Vagina (tissue), 2 donors: ENCODE data around the gene CD36. TPM values are rescaled to one million over a fixed set of nuclear protein-coding genes. Genes with fewer than 3 reads are reported as not detected.
A peak's percentile ranks its signal among the peaks of the same experiment; 100 is the strongest.

Experiments used
- DNase-seq, 2 donors: peaks; one replicate each; pipeline ENCODE4 v3.0.0-alpha.2; 2017; ENCODE audit errors: extremely low spot score in 2 of 2
- H3K27ac ChIP-seq: fragments of 200-600 bp; sonication (generic); one replicate; pipeline ENCODE4 v1.5.1; 2019
- H3K27me3 ChIP-seq: fragments of 200-600 bp; sonication (generic); one replicate; pipeline ENCODE4 v1.5.1; 2019
- H3K36me3 ChIP-seq, 2 donors: fragments of 200-600 bp; sonication (generic); one replicate each; pipeline ENCODE4 v1.5.1; 2017 to 2019
- H3K4me1 ChIP-seq: fragments of 200-600 bp; sonication (generic); one replicate; pipeline ENCODE4 v1.5.1; 2019
- H3K4me3 ChIP-seq, 2 donors: fragments of 200-600 bp; sonication (generic); 1 replicate in 1 of 2; 2 replicates in 1 of 2; pipeline ENCODE4 v1.5.1; 2016 to 2019
- H3K9me3 ChIP-seq: fragments of 200-600 bp; sonication (generic); one replicate; pipeline ENCODE4 v1.5.1; 2019
- POLR2A ChIP-seq, 2 donors: fragments of 450-650 bp; IDR thresholded peaks; one replicate each; pipeline ENCODE4 v1.6.1; 2017; ENCODE audit warnings: antibody characterized with exemption in 2 of 2, mild to moderate bottlenecking in 2 of 2, moderate library complexity in 2 of 2
- POLR2AphosphoS5 ChIP-seq, 2 donors: sonication (generic); formaldehyde crosslinking; IDR thresholded peaks; one replicate each; pipeline ENCODE4 v1.9.0; 2017; ENCODE audit warnings: antibody characterized with exemption in 2 of 2, mild to moderate bottlenecking in 2 of 2, low read depth in 1 of 2; ENCODE audit not compliant: insufficient read depth in 1 of 2
- intact Hi-C: fragments of 100-400 bp; cut with DNase I; formaldehyde crosslinking; loops from one replicate; pipeline ENCODE4 v1.15.1; 2023
- total RNA-seq: library from RNA; depleted of rRNA; stranded (reverse); fragments of >200 nt; gene quantifications from one replicate; pipeline ENCODE4 v1.2.3, GENCODE V29; 2016
- TF ChIP-seq, protein P1 (sequence below), 3 experiments: fragments of 450-650 bp in 2 of 3; fragments of 200-600 bp in 1 of 3; sonication (generic) in 1 of 3; IDR thresholded peaks; one replicate each; pipeline ENCODE4 v1.5.1; 2017 to 2019; ENCODE audit warnings: antibody characterized with exemption in 3 of 3, mild to moderate bottlenecking in 2 of 3, moderate library complexity in 2 of 3

CD36 gene
- total RNA-seq, 1 donor from 2014 or later: 102 TPM

DNA sequence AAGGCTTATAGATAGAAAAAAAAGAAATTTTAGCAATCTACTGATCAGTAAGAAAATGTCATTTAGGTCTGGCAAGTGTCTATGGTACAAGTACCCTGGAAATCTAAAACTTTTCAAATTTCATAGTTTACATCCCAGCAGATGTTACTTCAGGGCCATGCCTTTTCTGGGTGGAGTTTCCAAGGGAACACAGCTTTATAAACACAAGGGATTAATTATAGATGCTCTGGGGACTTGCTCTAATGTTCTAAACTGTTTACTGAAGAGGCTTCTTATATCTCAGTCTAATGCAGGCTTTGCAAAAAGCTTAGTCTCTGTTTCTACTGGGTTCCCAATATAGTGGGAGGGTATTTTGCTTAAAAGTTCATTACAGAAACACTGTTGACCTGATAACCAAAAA lies 3.1 kb downstream of the CD36 start:
- intact Hi-C loops: no loop called here
- no peaks in the 10 kb centered on the region for H3K27me3 ChIP-seq
- no peak overlapping the region for H3K27ac ChIP-seq
- TF ChIP-seq POLR2AphosphoS5 (IDR thresholded peaks at IDR 0.05; ENCODE audit: insufficient read depth in 1 of 2, low read depth in 1 of 2) (no peak), POLR2A (IDR thresholded peaks at IDR 0.05) (no peak)
- TF ChIP-seq, protein P1, sequence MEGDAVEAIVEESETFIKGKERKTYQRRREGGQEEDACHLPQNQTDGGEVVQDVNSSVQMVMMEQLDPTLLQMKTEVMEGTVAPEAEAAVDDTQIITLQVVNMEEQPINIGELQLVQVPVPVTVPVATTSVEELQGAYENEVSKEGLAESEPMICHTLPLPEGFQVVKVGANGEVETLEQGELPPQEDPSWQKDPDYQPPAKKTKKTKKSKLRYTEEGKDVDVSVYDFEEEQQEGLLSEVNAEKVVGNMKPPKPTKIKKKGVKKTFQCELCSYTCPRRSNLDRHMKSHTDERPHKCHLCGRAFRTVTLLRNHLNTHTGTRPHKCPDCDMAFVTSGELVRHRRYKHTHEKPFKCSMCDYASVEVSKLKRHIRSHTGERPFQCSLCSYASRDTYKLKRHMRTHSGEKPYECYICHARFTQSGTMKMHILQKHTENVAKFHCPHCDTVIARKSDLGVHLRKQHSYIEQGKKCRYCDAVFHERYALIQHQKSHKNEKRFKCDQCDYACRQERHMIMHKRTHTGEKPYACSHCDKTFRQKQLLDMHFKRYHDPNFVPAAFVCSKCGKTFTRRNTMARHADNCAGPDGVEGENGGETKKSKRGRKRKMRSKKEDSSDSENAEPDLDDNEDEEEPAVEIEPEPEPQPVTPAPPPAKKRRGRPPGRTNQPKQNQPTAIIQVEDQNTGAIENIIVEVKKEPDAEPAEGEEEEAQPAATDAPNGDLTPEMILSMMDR (IDR thresholded peaks at IDR 0.05): no peak
- H3K4me1 ChIP-seq: no peaks in the 10 kb centered on the region
- no peak for DNase-seq
- no peaks in the 10 kb centered on the region for H3K9me3 ChIP-seq
- H3K36me3 ChIP-seq: no peaks in the 10 kb centered on the region
- no peak overlapping the region for H3K4me3 ChIP-seq

DNA sequence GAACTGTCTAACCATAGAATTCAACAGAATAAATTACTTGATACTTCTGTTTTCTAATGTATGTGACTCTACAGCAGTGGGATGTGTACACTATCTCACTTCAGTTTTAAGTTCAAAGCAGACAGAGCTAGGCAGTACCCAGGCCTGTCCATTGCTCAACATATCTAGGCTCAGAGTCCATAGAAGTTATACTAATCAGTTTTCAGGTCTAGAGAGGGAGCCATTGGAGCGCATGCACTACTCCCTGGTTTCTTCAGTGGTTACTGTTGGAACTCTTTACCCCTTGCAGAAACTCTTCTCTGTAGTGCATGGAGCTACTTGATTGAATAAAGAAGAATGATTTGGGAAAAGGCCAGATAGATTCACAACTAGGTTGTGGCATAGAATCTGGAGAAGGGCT lies 4.4 kb downstream of the CD36 start:
- Histone ChIP-seq H3K27ac (no peak overlapping the region), H3K9me3 (no peaks in the 10 kb centered on the region), H3K27me3 (no peaks in the 10 kb centered on the region), H3K36me3 (no peaks in the 10 kb centered on the region), H3K4me3 (no peak overlapping the region), H3K4me1 (no peaks in the 10 kb centered on the region)
- intact Hi-C loops: no loop called here
- DNase-seq: no peak
- TF ChIP-seq POLR2AphosphoS5 (IDR thresholded peaks at IDR 0.05; ENCODE audit: insufficient read depth in 1 of 2, low read depth in 1 of 2): no peak
- TF ChIP-seq, protein P1 (IDR thresholded peaks at IDR 0.05): no peak
- TF ChIP-seq POLR2A (IDR thresholded peaks at IDR 0.05): no peak

DNA sequence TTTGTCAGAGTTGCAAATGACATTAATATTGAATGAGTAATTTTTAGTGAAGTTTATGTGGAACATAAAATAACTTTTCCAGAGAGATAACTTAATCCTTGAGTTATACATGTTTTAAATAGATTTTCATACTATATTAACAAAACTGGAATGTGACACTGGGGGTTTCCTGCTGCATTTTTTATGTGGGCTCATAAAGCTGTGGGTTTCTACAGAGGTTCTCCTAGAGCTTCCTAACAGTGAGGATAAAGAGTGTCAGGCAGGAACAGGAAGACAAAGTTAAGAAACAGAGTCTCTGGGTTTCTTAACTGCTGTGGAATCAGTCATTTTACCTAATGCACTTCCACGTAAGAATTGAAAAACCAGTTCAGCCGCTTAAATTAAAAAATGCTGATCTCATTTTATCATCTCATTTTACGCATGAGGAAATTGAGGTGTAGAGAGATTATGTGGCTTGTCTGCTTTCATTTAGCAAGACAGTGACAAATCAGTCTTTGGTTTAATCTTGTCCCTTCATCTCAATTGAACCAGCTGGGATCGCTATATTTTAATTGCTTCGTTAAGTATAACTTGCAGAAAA lies 5.0 kb downstream of the CD36 start:
- intact Hi-C loops: no loop called here
- Histone ChIP-seq H3K4me3 (no peak overlapping the region), H3K27ac (no peak overlapping the region)

GRCh38 chr7:80644054-80644453 lies 5.6 kb downstream of the CD36 start:
- H3K27me3 ChIP-seq: no peaks in the 10 kb centered on the region
- H3K4me3 ChIP-seq: no peak overlapping the region
- intact Hi-C loops: no loop called here
- DNase-seq: no peak
- no peaks in the 10 kb centered on the region for H3K9me3 ChIP-seq
- H3K4me1 ChIP-seq: no peaks in the 10 kb centered on the region
- no peak overlapping the region for H3K27ac ChIP-seq
- TF ChIP-seq, protein P1 (IDR thresholded peaks at IDR 0.05): no peak
- no peak for TF ChIP-seq POLR2AphosphoS5 (IDR thresholded peaks at IDR 0.05; ENCODE audit: insufficient read depth in 1 of 2, low read depth in 1 of 2)
- TF ChIP-seq POLR2A (IDR thresholded peaks at IDR 0.05): no peak
- H3K36me3 ChIP-seq: no peaks in the 10 kb centered on the region

More for the DNA sequence above, 5.0 kb downstream of the CD36 start:
- TF ChIP-seq POLR2AphosphoS5 (IDR thresholded peaks at IDR 0.05; ENCODE audit: insufficient read depth in 1 of 2, low read depth in 1 of 2) (peak in 1 of 2 donors; percentile 20), POLR2A (IDR thresholded peaks at IDR 0.05) (no peak)
- Histone ChIP-seq H3K4me1 (no peaks in the 10 kb centered on the region), H3K36me3 (no peaks in the 10 kb centered on the region), H3K9me3 (no peaks in the 10 kb centered on the region), H3K27me3 (no peaks in the 10 kb centered on the region)
- no peak for DNase-seq

DNA sequence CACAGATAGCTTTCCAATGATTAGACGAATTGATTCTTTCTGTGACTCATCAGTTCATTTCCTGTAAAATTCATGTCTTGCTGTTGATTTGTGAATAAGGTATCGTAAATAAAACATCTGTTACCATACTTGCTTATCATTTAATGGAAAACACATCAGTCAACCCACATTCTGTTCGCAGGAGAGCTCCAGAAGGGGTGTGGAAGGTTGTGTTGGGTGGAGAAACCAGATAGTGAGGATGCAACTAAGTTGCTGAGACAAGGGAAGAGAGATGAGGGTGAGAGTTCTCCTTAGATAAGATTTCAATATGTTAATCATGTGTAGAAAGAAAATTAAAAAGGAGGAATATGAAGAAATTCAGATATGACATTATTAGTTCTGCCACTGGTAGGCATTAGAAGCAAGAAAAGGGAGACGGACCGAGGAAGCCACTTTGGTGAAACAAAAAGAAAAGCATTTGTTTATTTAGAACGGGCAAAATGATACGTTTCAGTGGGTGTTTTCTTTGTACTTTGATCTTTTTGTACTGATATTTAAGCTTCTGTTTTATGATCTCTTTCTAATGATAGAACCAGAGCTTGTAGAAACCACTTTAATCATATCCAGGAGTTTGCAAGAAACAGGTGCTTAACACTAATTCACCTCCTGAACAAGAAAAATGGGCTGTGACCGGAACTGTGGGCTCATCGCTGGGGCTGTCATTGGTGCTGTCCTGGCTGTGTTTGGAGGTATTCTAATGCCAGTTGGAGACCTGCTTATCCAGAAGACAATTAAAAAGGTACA lies 7.8 kb downstream of the CD36 start:
- H3K4me3 ChIP-seq: no peak overlapping the region
- DNase-seq: no peak
- no peaks in the 10 kb centered on the region for H3K9me3 ChIP-seq
- TF ChIP-seq, protein P1 (IDR thresholded peaks at IDR 0.05): no peak
- no peak for TF ChIP-seq POLR2AphosphoS5 (IDR thresholded peaks at IDR 0.05; ENCODE audit: insufficient read depth in 1 of 2, low read depth in 1 of 2)
- TF ChIP-seq POLR2A (IDR thresholded peaks at IDR 0.05): no peak
- H3K36me3 ChIP-seq: no peaks in the 10 kb centered on the region
- no peak overlapping the region for H3K27ac ChIP-seq
- intact Hi-C loops: no loop called here
- no peaks in the 10 kb centered on the region for H3K4me1 ChIP-seq
- no peaks in the 10 kb centered on the region for H3K27me3 ChIP-seq
